Measurements from ENCODE around the gene SOCS1.

- TF ChIP-seq CTCF (conservative IDR thresholded peaks at IDR 0.05; ENCODE audit: low read depth, low read length) (peak; percentile 62; the same call in 1 of the 2 replicates), EZH2 (IDR thresholded peaks at IDR 0.05; ENCODE audit: low read length, unreplicated experiment) (no peak)
Measured at GRCh38 chr16:11255737-11256660, at the start of gene SOCS1.

Data from PC-3 (cell line).